Stimulated activated CD8-positive, alpha-beta memory T cell treated with anti-CD3 and anti-CD28 coated beads, Interleukin-7, amount 100 ng/mL, for 4 hours (primary cell): ENCODE measurements around the gene DTX3L.

Experiments used
- DNase-seq, 2 donors: peaks; one replicate each; pipeline ENCODE4 v3.0.0-alpha.2; 2020; ENCODE audit warnings: low read depth in 2 of 2

Gene DTX3L

GRCh38 chr3:122606330-122606729 is 42.2 kb downstream of the DTX3L start:
- DNase-seq, result no peak

- DNase-seq, result no peak
Measured at GRCh38 chr3:122608916-122609315, 44.8 kb downstream of the DTX3L start.

- DNase-seq, result no peak
Measured at GRCh38 chr3:122609798-122610559, 45.8 kb downstream of the DTX3L start.

GRCh38 chr3:122612696-122613095 is 48.6 kb downstream of the DTX3L start:
- no peak for DNase-seq

- DNase-seq, result no peak
Measured at GRCh38 chr3:122615303-122615702, 51.2 kb downstream of the DTX3L start.

GRCh38 chr3:122618614-122619013 is 54.5 kb downstream of the DTX3L start:
- no peak for DNase-seq

GRCh38 chr3:122619040-122619439 is 54.9 kb downstream of the DTX3L start:
- DNase-seq, result no peak

- DNase-seq, result no peak
Measured at GRCh38 chr3:122620399-122620798, 56.3 kb downstream of the DTX3L start.

- no peak for DNase-seq
Measured at GRCh38 chr3:122621112-122621511, 57.0 kb downstream of the DTX3L start.

GRCh38 chr3:122623031-122623829 is 59.1 kb downstream of the DTX3L start:
- no peak for DNase-seq
